MCF 10A (cell line): ENCODE measurements around the gene RHD. TPM values are rescaled to one million over a fixed set of nuclear protein-coding genes. Genes with fewer than 3 reads are reported as not detected.
A peak's percentile ranks its signal among the peaks of the same experiment; 100 is the strongest.
"Not testable (repeated sequence)": the region's sequence is repeated elsewhere in the genome, so short reads cannot be mapped to it uniquely, and the experiment has no call there.

Source experiments
- BruUV-seq: library from RNA; stranded (reverse); fragments of 400-500 nt; replicated peaks from 2 replicates; lab custom pipeline; 2021; lab: Mats Ljungman, UMichigan
- CTCF ChIA-PET: fragments of 300-600 bp; sonication (Branson Sonifier 250); formaldehyde crosslinking; extraction: SDS; loops from one replicate; lab custom pipeline; 2021; ENCODE audit warnings: antibody characterized with exemption, inconsistent platforms; lab: Yijun Ruan, JAX
- POLR2A ChIA-PET: fragments of 300-600, 350-650 bp; sonication (Branson Sonifier 250); formaldehyde crosslinking; extraction: SDS; loops from one replicate; lab custom pipeline; 2020; ENCODE audit warnings: antibody characterized with exemption, inconsistent platforms; lab: Yijun Ruan, JAX
- DNase-seq: peaks from one replicate; pipeline ENCODE4 v3.0.0-alpha.2; 2018; ENCODE audit not compliant: unreplicated experiment
- H3K27ac Mint-ChIP-seq: one replicate; pipeline ENCODE4 v1.8.0; 2022; ENCODE audit warnings: mild to moderate bottlenecking, low read depth, mixed read lengths; ENCODE audit not compliant: unreplicated experiment
- H3K27me3 Mint-ChIP-seq: one replicate; pipeline ENCODE4 v1.8.0; 2022; ENCODE audit warnings: mixed read lengths; ENCODE audit not compliant: insufficient read depth, unreplicated experiment
- H3K36me3 Mint-ChIP-seq: one replicate; pipeline ENCODE4 v1.8.0; 2022; ENCODE audit warnings: mild to moderate bottlenecking, moderate library complexity, mixed read lengths; ENCODE audit not compliant: insufficient read depth, unreplicated experiment
- H3K4me1 Mint-ChIP-seq: one replicate; pipeline ENCODE4 v1.8.0; 2022; ENCODE audit warnings: mixed read lengths; ENCODE audit not compliant: insufficient read depth, unreplicated experiment
- H3K4me3 Mint-ChIP-seq: one replicate; pipeline ENCODE4 v1.8.0; 2022; ENCODE audit warnings: mild to moderate bottlenecking, moderate library complexity, mixed read lengths; ENCODE audit not compliant: unreplicated experiment
- H3K9me3 Mint-ChIP-seq: one replicate; pipeline ENCODE4 v1.8.0; 2022; ENCODE audit warnings: mixed read lengths; ENCODE audit not compliant: unreplicated experiment
- intact Hi-C: fragments of 100-400 bp; cut with micrococcal nuclease; formaldehyde crosslinking; loops from 2 replicates; pipeline ENCODE4 v1.14.1; 2022
- total RNA-seq: library from RNA; stranded (reverse); gene quantifications from 2 replicates; pipeline ENCODE4 v1.2.3, GENCODE V29; 2022
- TF ChIP-seq, protein P1 (sequence below): fragments of 200-600 bp; IDR thresholded peaks from one replicate; pipeline ENCODE4 v1.8.0; 2022; ENCODE audit warnings: antibody characterized with exemption, mild to moderate bottlenecking; ENCODE audit not compliant: unreplicated experiment

RHD gene
- total RNA-seq, 1 experiment from 2014 or later: not detected

DNA sequence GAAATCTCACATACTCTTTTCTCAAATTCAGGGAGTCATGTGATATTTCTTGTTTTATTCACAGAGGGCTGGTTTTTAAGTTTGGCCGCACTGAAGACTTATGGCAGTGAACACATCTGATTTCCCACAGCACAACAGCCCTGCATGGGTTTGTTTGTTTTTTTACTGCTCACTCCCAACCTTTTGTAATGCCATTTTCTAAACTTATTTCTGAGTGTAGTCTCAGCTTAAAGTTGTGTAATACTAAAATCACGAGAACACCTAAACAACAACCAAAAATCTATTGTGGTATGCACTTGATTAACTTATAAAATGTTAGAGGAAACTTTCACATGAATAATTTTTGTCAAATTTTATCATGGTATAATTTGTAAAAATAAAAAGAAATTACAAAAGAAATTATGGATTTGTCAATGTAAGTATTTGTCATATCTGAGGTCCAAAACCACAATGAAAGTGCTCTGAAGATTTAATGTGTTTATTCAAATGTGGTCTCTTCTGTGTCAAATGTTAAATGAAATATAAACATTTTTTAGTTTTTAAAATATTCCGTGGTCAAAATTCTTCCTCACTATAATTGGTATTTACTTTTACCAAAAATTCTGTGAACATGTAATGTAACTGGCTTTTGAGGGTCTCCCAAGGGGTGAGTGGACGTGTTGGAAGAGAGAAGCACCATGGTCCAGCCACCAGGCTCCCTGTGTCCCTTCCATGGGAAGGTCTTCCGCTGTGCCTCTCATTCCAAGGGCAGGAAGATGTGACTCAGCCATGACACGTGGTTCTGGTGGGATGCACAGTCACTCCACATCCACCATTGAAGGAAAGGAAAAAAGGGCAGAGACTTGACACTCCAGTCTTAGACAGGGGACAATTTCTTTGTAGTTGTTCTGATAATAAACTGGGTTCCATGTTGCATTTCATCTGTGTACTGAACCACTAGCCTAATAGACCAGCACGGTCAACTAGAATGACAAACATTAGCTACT lies 88.6 kb downstream of the RHD start:
- DNase-seq: peak; percentile 39
- H3K4me3 Mint-ChIP-seq: no peak overlapping the region
- no peaks in the 10 kb centered on the region for H3K27me3 Mint-ChIP-seq
- H3K9me3 Mint-ChIP-seq: no peaks in the 10 kb centered on the region
- POLR2A ChIA-PET: no interaction called here
- TF ChIP-seq, protein P1, sequence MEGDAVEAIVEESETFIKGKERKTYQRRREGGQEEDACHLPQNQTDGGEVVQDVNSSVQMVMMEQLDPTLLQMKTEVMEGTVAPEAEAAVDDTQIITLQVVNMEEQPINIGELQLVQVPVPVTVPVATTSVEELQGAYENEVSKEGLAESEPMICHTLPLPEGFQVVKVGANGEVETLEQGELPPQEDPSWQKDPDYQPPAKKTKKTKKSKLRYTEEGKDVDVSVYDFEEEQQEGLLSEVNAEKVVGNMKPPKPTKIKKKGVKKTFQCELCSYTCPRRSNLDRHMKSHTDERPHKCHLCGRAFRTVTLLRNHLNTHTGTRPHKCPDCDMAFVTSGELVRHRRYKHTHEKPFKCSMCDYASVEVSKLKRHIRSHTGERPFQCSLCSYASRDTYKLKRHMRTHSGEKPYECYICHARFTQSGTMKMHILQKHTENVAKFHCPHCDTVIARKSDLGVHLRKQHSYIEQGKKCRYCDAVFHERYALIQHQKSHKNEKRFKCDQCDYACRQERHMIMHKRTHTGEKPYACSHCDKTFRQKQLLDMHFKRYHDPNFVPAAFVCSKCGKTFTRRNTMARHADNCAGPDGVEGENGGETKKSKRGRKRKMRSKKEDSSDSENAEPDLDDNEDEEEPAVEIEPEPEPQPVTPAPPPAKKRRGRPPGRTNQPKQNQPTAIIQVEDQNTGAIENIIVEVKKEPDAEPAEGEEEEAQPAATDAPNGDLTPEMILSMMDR: no peak
- no TSS peak for BruUV-seq
- intact Hi-C loops: no loop called here
- H3K27ac Mint-ChIP-seq: no peak overlapping the region
- peaks cover 7% of the 10 kb centered on the region for H3K4me1 Mint-ChIP-seq
- H3K36me3 Mint-ChIP-seq: peaks cover 62% of the 10 kb centered on the region
- CTCF ChIA-PET: no interaction called here

DNA sequence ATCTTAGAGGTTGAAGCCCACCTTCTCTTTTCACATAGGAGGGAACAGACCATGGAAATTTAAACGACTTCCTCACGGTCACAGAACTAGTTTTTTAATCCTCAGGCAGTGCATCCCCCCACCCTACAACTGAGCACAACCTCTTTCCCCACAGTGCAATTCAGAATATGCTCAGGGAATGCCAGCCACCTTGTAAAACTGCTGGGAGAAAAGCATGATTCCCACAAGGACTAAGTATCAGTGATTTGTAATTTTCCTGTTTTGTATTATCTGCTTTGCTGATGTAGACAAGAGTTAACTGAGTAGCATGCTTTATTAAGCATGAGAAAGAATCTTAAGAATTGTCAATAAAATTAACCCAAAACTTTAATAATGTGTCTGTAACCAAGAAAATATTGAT lies 89.6 kb downstream of the RHD start:
- TF ChIP-seq, protein P1: no peak
- H3K36me3 Mint-ChIP-seq: peaks cover 55% of the 10 kb centered on the region
- TSS peak; percentile 71 for BruUV-seq
- no peaks in the 10 kb centered on the region for H3K27me3 Mint-ChIP-seq
- H3K27ac Mint-ChIP-seq: no peak overlapping the region
- no peak overlapping the region for H3K4me3 Mint-ChIP-seq
- H3K9me3 Mint-ChIP-seq: no peaks in the 10 kb centered on the region
- DNase-seq: no peak
- CTCF ChIA-PET: no interaction called here
- intact Hi-C loops: no loop called here
- no peaks in the 10 kb centered on the region for H3K4me1 Mint-ChIP-seq
- POLR2A ChIA-PET: no interaction called here

DNA sequence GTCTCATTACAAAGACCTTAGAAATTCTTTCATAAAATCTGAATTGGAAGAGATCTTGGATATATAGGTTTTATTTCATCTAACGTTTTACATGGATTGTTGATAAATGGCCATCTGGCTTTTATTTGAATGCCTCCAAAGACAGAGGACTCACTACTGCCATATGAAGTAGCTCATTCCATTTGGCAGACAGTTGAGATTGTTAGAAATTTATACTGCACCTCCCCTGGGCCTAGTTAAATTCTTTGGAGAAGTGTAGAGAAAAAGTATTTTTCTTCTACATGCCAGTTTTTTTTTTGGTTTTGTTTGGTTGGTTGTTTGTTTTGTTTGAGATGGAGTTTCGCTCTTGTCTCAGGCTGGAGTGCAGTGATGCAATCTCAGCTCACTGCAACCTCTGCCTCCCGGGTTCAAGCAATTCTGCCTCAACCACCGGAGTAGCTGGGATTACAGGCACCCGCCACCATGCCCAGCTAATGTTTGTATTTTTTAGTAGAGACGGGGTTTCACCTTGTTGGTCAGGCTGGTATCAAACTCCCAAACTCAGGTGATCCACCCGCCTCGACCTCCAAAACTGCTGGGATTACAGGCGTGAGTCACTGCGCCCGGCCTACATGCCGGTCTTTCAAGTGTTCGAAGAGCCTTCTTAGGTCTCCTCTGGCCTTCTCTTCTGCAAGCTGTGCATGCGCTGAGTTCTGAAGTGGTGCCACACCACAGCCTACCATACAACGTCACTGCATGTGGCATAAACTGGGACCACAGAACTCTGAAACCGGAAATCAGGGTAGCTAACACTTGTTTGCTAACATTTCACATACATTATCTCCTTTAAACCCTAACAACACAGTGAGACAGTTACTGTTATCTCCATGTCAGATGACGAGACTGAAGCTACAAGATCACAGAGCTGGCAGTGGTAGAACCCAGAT lies 90.6 kb downstream of the RHD start:
- H3K4me1 Mint-ChIP-seq, DNase-seq, BruUV-seq, H3K9me3 Mint-ChIP-seq, H3K4me3 Mint-ChIP-seq, intact Hi-C loops, H3K27ac Mint-ChIP-seq, POLR2A ChIA-PET, CTCF ChIA-PET, H3K27me3 Mint-ChIP-seq: not testable (repeated sequence)
- H3K36me3 Mint-ChIP-seq: peaks cover 45% of the 10 kb centered on the region

DNA sequence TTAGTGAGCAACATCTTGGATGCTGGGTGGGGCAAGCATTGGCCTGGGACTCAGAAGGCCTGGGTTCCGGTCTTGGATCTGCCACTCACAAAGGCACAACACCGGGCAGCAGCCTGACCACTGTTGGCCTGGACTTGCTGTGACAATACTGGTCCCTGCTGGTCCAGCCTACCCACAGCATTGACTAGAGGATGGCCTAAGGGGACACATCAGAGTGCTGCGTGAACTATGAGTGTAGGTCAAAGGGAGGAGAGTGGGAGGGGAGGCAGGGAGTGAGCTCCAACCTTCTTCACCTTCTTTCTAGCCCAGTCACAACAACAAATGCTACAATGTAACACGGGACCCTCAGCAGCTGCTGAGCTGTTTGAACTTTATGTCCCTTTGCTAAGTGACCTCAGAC lies 96.9 kb downstream of the RHD start:
- intact Hi-C loops: no loop called here
- CTCF ChIA-PET: no interaction called here
- TF ChIP-seq, protein P1: no peak

DNA sequence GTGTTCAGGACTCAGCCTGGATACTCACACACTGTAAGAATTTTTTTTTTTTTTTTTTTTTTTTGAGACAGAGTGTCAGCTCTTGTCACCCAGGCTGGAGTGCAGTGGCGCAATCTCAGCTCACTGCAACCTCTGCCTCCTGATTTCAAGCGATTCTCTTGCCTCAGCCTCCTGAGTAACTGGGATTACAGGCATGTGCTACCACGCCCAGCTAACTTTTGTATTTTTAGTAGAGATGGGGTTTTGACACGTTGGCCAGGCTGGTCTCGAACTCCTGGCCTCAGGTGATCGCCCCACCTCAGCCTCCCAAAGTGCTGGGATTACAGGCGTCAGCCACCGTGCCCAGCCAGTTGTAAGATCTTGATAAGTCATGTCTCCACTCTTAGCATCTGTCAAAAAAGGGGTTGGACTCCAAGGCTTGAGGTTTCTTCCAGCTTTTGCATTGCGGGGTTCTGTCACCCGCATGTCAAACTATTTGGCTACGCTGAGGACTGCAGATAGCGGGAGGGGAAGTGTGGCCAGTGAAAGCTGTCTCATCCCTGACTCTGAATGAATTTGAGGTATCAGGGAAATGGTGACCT lies 97.5 kb downstream of the RHD start:
- H3K27me3 Mint-ChIP-seq, H3K4me1 Mint-ChIP-seq, H3K27ac Mint-ChIP-seq, H3K36me3 Mint-ChIP-seq, H3K9me3 Mint-ChIP-seq, H3K4me3 Mint-ChIP-seq, intact Hi-C loops, BruUV-seq, DNase-seq, CTCF ChIA-PET: not testable (repeated sequence)
- POLR2A ChIA-PET: interaction anchor here (0.6 kb wide), 1 partner anchor 19 kb away, joined by 3 read pairs; no protein-coding TSS in a partner anchor

More for the DNA sequence above, 96.9 kb downstream of the RHD start:
- POLR2A ChIA-PET: interaction anchor here (0.6 kb wide), 1 partner anchor 18 kb away, joined by 3 read pairs; no protein-coding TSS in a partner anchor
- H3K9me3 Mint-ChIP-seq: no peaks in the 10 kb centered on the region
- H3K4me1 Mint-ChIP-seq: no peaks in the 10 kb centered on the region
- no peaks in the 10 kb centered on the region for H3K36me3 Mint-ChIP-seq
- no peak overlapping the region for H3K27ac Mint-ChIP-seq
- BruUV-seq: no TSS peak
- no peak for DNase-seq
- H3K4me3 Mint-ChIP-seq: no peak overlapping the region
- no peaks in the 10 kb centered on the region for H3K27me3 Mint-ChIP-seq

DNA sequence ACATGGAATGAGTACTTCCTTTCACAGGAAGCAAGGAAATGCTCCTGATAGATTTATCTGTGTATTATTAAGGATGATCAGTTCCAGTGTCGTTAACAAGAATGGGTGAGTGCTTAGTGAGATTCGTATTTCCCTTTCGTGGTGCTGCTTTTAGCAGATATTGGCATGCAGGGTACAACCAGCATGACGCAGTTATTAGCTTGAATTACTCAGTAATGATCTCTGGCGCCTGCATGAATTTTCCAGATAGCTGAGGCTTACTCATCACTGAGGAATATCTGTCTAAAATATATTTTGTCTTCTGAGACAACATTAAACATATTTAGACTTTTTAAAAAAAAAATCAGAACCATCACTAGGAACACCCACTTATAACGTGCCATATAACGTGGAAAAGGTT lies 99.4 kb downstream of the RHD start:
- H3K4me3 Mint-ChIP-seq, POLR2A ChIA-PET, H3K27ac Mint-ChIP-seq, H3K27me3 Mint-ChIP-seq, H3K36me3 Mint-ChIP-seq, H3K4me1 Mint-ChIP-seq, CTCF ChIA-PET, BruUV-seq, intact Hi-C loops, H3K9me3 Mint-ChIP-seq: not testable (repeated sequence)
- DNase-seq: peak; percentile 25
